ENCODE measurements around the gene PAH. TPM values are rescaled to one million over a fixed set of nuclear protein-coding genes. Genes with fewer than 3 reads are reported as not detected.
A peak's percentile ranks its signal among the peaks of the same experiment; 100 is the strongest.

The PAH gene
- total and polyA plus RNA-seq, 2 of the 13 experiments (the other 11 are each of a cell fraction or from before 2014, with no cell fraction given): 192 to 451 TPM

DNA sequence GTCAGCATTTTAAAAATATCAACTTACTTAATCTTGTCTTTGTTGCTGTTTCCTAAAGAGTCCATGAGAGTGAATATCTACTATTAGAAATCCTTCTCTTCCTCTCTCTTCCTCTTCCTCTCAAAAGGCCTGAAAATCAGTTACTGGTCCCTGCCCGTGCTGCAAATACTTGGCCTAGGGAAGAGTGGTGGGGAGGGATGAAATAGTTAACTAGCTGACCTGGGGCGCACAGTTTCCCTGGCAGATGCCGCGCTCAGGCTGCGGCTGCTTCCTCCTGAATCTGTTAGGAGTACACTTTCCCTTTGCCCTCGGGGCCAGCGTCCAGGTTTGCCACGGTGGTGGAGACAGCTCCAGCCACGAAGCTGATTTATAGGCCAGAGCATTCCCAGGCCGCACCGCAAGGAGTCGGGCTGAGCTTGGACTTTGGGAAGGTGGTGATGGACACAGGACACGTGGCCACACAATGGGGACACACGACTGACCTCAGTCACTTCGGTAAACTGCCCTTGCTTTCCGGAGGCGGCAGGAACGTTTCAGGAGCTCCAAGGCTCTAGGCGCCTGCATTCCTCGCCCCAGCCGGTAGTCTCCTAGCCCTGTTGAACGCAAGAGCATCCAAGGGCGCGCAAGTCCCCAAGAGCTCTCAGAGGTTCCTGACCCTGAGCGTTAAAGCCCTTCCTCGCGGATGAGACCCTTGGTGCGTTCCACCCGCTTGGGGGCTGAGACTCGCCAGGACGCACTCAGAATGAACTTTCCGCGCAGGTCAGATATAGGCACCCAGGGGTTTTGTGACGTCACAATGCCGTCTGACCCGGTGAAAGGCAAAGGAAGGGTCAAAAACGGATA, 33.3 kb upstream of the PAH start (continued):
- TF ChIP-seq ZNF431 (CRISPR knock-in tag; IDR thresholded peaks at IDR 0.05; ENCODE audit: borderline replicate concordance, low read depth): no peak
- no peak for TF ChIP-seq FOSL1 (CRISPR knock-in tag; IDR thresholded peaks at IDR 0.05; ENCODE audit: borderline replicate concordance)
- no peak for TF ChIP-seq RCOR2 (CRISPR knock-in tag; IDR thresholded peaks at IDR 0.05)
- no peak for TF ChIP-seq ZNF101 (CRISPR knock-in tag; IDR thresholded peaks at IDR 0.05; ENCODE audit: borderline replicate concordance, low read depth)
- peak; percentile 56; the same call in 1 of the 2 replicates for TF ChIP-seq ZNF563 (CRISPR knock-in tag; IDR thresholded peaks at IDR 0.05)
- TF ChIP-seq ZSCAN29 (CRISPR knock-in tag; conservative IDR thresholded peaks at IDR 0.05): no peak
- no peak for TF ChIP-seq NRL (CRISPR knock-in tag; IDR thresholded peaks at IDR 0.05; ENCODE audit: borderline replicate concordance)
- TF ChIP-seq ZFP36L2 (CRISPR knock-in tag; IDR thresholded peaks at IDR 0.05): no peak
- TF ChIP-seq HNRNPL (IDR thresholded peaks at IDR 0.05; ENCODE audit: low read depth, low read length): 0 out of 2 replicates have a peak, but pooled peaks have one; percentile 44
- no peak for TF ChIP-seq ZNF3 (CRISPR knock-in tag; IDR thresholded peaks at IDR 0.05)
- TF ChIP-seq, protein P1, sequence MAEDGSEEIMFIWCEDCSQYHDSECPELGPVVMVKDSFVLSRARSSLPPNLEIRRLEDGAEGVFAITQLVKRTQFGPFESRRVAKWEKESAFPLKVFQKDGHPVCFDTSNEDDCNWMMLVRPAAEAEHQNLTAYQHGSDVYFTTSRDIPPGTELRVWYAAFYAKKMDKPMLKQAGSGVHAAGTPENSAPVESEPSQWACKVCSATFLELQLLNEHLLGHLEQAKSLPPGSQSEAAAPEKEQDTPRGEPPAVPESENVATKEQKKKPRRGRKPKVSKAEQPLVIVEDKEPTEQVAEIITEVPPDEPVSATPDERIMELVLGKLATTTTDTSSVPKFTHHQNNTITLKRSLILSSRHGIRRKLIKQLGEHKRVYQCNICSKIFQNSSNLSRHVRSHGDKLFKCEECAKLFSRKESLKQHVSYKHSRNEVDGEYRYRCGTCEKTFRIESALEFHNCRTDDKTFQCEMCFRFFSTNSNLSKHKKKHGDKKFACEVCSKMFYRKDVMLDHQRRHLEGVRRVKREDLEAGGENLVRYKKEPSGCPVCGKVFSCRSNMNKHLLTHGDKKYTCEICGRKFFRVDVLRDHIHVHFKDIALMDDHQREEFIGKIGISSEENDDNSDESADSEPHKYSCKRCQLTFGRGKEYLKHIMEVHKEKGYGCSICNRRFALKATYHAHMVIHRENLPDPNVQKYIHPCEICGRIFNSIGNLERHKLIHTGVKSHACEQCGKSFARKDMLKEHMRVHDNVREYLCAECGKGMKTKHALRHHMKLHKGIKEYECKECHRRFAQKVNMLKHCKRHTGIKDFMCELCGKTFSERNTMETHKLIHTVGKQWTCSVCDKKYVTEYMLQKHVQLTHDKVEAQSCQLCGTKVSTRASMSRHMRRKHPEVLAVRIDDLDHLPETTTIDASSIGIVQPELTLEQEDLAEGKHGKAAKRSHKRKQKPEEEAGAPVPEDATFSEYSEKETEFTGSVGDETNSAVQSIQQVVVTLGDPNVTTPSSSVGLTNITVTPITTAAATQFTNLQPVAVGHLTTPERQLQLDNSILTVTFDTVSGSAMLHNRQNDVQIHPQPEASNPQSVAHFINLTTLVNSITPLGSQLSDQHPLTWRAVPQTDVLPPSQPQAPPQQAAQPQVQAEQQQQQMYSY (CRISPR knock-in tag; IDR thresholded peaks at IDR 0.05): no peak
- peak; percentile 19 for TF ChIP-seq YY1 (IDR thresholded peaks at IDR 0.05; ENCODE audit: insufficient read depth, insufficient replicate concordance, low read depth, low read length)
- no peak for TF ChIP-seq NFATC3 (CRISPR knock-in tag; IDR thresholded peaks at IDR 0.05)
- TF ChIP-seq MAFF (IDR thresholded peaks at IDR 0.05; ENCODE audit: low read depth, low read length): no peak
- no peak for TF ChIP-seq MTF2 (CRISPR knock-in tag; IDR thresholded peaks at IDR 0.05; ENCODE audit: borderline replicate concordance)
- no peak for TF ChIP-seq ZNF382 (CRISPR knock-in tag; IDR thresholded peaks at IDR 0.05; ENCODE audit: borderline replicate concordance)
- no peak for TF ChIP-seq NCOA1 (CRISPR knock-in tag; IDR thresholded peaks at IDR 0.05)
- no peak for TF ChIP-seq ZNF17 (CRISPR knock-in tag; IDR thresholded peaks at IDR 0.05)
- no peak for TF ChIP-seq ZNF737 (CRISPR knock-in tag; IDR thresholded peaks at IDR 0.05; ENCODE audit: borderline replicate concordance)
- TF ChIP-seq ZNF136 (CRISPR knock-in tag; IDR thresholded peaks at IDR 0.05; ENCODE audit: low read depth): no peak
- TF ChIP-seq CC2D1A (CRISPR knock-in tag; IDR thresholded peaks at IDR 0.05): no peak
- no peak for TF ChIP-seq ZSCAN22 (CRISPR knock-in tag; IDR thresholded peaks at IDR 0.05)
- no peak for TF ChIP-seq NAIF1 (CRISPR knock-in tag; IDR thresholded peaks at IDR 0.05; ENCODE audit: borderline replicate concordance)
- TF ChIP-seq, protein P2, sequence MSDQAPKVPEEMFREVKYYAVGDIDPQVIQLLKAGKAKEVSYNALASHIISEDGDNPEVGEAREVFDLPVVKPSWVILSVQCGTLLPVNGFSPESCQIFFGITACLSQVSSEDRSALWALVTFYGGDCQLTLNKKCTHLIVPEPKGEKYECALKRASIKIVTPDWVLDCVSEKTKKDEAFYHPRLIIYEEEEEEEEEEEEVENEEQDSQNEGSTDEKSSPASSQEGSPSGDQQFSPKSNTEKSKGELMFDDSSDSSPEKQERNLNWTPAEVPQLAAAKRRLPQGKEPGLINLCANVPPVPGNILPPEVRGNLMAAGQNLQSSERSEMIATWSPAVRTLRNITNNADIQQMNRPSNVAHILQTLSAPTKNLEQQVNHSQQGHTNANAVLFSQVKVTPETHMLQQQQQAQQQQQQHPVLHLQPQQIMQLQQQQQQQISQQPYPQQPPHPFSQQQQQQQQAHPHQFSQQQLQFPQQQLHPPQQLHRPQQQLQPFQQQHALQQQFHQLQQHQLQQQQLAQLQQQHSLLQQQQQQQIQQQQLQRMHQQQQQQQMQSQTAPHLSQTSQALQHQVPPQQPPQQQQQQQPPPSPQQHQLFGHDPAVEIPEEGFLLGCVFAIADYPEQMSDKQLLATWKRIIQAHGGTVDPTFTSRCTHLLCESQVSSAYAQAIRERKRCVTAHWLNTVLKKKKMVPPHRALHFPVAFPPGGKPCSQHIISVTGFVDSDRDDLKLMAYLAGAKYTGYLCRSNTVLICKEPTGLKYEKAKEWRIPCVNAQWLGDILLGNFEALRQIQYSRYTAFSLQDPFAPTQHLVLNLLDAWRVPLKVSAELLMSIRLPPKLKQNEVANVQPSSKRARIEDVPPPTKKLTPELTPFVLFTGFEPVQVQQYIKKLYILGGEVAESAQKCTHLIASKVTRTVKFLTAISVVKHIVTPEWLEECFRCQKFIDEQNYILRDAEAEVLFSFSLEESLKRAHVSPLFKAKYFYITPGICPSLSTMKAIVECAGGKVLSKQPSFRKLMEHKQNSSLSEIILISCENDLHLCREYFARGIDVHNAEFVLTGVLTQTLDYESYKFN (CRISPR knock-in tag; conservative IDR thresholded peaks at IDR 0.05): peak; percentile 62

Data from HepG2 (cell line).